ENCODE measurements around the gene RAB11FIP2.

RAB11FIP2 gene

DNA sequence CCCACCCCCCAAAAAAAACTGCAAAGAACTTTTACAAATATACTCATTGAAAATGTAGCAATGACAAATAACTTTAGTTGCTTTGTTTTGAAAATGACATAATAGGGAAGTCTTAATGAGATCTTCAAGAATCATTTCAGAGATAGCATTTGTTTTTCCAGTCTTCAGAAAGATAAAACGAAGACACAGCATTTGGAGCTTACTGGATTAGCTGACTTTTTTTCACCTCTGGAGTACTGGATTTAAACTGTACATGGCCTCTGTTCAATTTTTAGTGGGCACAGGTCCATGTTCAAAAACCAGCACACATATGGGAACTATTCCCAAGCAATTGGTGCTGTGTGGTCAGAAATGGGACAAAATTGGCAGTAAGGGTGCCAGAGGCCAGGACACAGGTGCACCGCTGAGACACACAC lies 3.9 kb downstream of the RAB11FIP2 start (continued):
- TF ChIP-seq, protein P1, sequence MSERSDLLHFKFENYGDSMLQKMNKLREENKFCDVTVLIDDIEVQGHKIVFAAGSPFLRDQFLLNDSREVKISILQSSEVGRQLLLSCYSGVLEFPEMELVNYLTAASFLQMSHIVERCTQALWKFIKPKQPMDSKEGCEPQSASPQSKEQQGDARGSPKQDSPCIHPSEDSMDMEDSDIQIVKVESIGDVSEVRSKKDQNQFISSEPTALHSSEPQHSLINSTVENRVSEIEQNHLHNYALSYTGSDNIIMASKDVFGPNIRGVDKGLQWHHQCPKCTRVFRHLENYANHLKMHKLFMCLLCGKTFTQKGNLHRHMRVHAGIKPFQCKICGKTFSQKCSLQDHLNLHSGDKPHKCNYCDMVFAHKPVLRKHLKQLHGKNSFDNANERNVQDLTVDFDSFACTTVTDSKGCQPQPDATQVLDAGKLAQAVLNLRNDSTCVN (tag by site-specific recombination; optimal IDR thresholded peaks at IDR 0.05) = no peak
- no peak for TF ChIP-seq TRIM28 (IDR thresholded peaks at IDR 0.05; ENCODE audit: borderline replicate concordance, low read length)
- TF ChIP-seq ZNF23 (tag by site-specific recombination; IDR thresholded peaks at IDR 0.05; ENCODE audit: borderline replicate concordance) = no peak
- no peak for TF ChIP-seq ZNF658 (tag by site-specific recombination; IDR thresholded peaks at IDR 0.05)
- no peak for TF ChIP-seq ZNF174 (tag by site-specific recombination; IDR thresholded peaks at IDR 0.05)
- TF ChIP-seq ZNF660 (tag by site-specific recombination; IDR thresholded peaks at IDR 0.05) = no peak
- no peak for TF ChIP-seq ZNF404 (tag by site-specific recombination; IDR thresholded peaks at IDR 0.05)
- no peak for TF ChIP-seq ZNF677 (tag by site-specific recombination; IDR thresholded peaks at IDR 0.05)
- TF ChIP-seq, protein P2, sequence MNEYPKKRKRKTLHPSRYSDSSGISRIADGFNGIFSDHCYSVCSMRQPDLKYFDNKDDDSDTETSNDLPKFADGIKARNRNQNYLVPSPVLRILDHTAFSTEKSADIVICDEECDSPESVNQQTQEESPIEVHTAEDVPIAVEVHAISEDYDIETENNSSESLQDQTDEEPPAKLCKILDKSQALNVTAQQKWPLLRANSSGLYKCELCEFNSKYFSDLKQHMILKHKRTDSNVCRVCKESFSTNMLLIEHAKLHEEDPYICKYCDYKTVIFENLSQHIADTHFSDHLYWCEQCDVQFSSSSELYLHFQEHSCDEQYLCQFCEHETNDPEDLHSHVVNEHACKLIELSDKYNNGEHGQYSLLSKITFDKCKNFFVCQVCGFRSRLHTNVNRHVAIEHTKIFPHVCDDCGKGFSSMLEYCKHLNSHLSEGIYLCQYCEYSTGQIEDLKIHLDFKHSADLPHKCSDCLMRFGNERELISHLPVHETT (tag by site-specific recombination; IDR thresholded peaks at IDR 0.05) = no peak
- peak; percentile 77 for TF ChIP-seq ZNF394 (tag by site-specific recombination; IDR thresholded peaks at IDR 0.05; ENCODE audit: borderline replicate concordance)
- TF ChIP-seq, protein P3, sequence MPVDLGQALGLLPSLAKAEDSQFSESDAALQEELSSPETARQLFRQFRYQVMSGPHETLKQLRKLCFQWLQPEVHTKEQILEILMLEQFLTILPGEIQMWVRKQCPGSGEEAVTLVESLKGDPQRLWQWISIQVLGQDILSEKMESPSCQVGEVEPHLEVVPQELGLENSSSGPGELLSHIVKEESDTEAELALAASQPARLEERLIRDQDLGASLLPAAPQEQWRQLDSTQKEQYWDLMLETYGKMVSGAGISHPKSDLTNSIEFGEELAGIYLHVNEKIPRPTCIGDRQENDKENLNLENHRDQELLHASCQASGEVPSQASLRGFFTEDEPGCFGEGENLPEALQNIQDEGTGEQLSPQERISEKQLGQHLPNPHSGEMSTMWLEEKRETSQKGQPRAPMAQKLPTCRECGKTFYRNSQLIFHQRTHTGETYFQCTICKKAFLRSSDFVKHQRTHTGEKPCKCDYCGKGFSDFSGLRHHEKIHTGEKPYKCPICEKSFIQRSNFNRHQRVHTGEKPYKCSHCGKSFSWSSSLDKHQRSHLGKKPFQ (tag by site-specific recombination; IDR thresholded peaks at IDR 0.05) = no peak
- no peak for TF ChIP-seq SETDB1 (IDR thresholded peaks at IDR 0.05; ENCODE audit: insufficient read length, low read length)
- 0 out of 2 replicates have a peak, but pooled peaks have one; percentile 13 for TF ChIP-seq SCRT2 (tag by site-specific recombination; IDR thresholded peaks at IDR 0.05)
- TF ChIP-seq ZNF670 (tag by site-specific recombination; IDR thresholded peaks at IDR 0.05; ENCODE audit: low read depth) = no peak
- TF ChIP-seq ZSCAN30 (tag by site-specific recombination; IDR thresholded peaks at IDR 0.05) = no peak
- peak; percentile 76 for TF ChIP-seq ZNF600 (tag by site-specific recombination; IDR thresholded peaks at IDR 0.05)
- TF ChIP-seq, protein P4, sequence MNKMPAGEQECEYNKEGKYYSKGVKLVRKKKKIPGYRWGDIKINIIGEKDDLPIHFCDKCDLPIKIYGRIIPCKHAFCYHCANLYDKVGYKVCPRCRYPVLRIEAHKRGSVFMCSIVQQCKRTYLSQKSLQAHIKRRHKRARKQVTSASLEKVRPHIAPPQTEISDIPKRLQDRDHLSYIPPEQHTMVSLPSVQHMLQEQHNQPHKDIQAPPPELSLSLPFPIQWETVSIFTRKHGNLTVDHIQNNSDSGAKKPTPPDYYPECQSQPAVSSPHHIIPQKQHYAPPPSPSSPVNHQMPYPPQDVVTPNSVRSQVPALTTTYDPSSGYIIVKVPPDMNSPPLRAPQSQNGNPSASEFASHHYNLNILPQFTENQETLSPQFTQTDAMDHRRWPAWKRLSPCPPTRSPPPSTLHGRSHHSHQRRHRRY (tag by site-specific recombination; IDR thresholded peaks at IDR 0.05) = no peak
- TF ChIP-seq FEZF1 (tag by site-specific recombination; IDR thresholded peaks at IDR 0.05) = peak; percentile 18; the same call in 1 of the 2 replicates
- TF ChIP-seq, protein P5, sequence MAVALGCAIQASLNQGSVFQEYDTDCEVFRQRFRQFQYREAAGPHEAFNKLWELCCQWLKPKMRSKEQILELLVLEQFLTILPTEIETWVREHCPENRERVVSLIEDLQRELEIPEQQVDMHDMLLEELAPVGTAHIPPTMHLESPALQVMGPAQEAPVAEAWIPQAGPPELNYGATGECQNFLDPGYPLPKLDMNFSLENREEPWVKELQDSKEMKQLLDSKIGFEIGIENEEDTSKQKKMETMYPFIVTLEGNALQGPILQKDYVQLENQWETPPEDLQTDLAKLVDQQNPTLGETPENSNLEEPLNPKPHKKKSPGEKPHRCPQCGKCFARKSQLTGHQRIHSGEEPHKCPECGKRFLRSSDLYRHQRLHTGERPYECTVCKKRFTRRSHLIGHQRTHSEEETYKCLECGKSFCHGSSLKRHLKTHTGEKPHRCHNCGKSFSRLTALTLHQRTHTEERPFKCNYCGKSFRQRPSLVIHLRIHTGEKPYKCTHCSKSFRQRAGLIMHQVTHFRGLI (tag by site-specific recombination; IDR thresholded peaks at IDR 0.05) = no peak
- TF ChIP-seq KLF7 (tag by site-specific recombination; IDR thresholded peaks at IDR 0.05; ENCODE audit: borderline replicate concordance) = no peak
- TF ChIP-seq, protein P6, sequence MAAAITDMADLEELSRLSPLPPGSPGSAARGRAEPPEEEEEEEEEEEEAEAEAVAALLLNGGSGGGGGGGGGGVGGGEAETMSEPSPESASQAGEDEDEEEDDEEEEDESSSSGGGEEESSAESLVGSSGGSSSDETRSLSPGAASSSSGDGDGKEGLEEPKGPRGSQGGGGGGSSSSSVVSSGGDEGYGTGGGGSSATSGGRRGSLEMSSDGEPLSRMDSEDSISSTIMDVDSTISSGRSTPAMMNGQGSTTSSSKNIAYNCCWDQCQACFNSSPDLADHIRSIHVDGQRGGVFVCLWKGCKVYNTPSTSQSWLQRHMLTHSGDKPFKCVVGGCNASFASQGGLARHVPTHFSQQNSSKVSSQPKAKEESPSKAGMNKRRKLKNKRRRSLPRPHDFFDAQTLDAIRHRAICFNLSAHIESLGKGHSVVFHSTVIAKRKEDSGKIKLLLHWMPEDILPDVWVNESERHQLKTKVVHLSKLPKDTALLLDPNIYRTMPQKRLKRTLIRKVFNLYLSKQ (tag by site-specific recombination; IDR thresholded peaks at IDR 0.05; ENCODE audit: borderline replicate concordance) = no peak
- no peak for TF ChIP-seq OVOL3 (tag by site-specific recombination; IDR thresholded peaks at IDR 0.05)
- TF ChIP-seq, protein P7, sequence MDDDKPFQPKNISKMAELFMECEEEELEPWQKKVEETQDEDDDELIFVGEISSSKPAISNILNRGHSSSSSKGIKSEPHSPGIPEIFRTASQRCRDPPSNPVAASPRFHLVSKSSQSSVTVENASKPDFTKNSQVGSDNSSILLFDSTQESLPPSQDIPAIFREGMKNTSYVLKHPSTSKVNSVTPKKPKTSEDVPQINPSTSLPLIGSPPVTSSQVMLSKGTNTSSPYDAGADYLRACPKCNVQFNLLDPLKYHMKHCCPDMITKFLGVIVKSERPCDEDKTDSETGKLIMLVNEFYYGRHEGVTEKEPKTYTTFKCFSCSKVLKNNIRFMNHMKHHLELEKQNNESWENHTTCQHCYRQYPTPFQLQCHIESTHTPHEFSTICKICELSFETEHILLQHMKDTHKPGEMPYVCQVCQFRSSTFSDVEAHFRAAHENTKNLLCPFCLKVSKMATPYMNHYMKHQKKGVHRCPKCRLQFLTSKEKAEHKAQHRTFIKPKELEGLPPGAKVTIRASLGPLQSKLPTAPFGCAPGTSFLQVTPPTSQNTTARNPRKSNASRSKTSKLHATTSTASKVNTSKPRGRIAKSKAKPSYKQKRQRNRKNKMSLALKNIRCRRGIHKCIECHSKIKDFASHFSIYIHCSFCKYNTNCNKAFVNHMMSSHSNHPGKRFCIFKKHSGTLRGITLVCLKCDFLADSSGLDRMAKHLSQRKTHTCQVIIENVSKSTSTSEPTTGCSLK (tag by site-specific recombination; IDR thresholded peaks at IDR 0.05) = no peak
- no peak for TF ChIP-seq ZNF350 (tag by site-specific recombination; IDR thresholded peaks at IDR 0.05)
- TF ChIP-seq ZNF16 (tag by site-specific recombination; IDR thresholded peaks at IDR 0.05; ENCODE audit: low read depth) = no peak
- TF ChIP-seq ZNF202 (tag by site-specific recombination; IDR thresholded peaks at IDR 0.05; ENCODE audit: borderline replicate concordance) = no peak
- TF ChIP-seq KLF8 (tag by site-specific recombination; IDR thresholded peaks at IDR 0.05) = no peak
- TF ChIP-seq HOXD13 (CRISPR knock-in tag; IDR thresholded peaks at IDR 0.05; ENCODE audit: borderline replicate concordance) = no peak
- TF ChIP-seq, protein P8, sequence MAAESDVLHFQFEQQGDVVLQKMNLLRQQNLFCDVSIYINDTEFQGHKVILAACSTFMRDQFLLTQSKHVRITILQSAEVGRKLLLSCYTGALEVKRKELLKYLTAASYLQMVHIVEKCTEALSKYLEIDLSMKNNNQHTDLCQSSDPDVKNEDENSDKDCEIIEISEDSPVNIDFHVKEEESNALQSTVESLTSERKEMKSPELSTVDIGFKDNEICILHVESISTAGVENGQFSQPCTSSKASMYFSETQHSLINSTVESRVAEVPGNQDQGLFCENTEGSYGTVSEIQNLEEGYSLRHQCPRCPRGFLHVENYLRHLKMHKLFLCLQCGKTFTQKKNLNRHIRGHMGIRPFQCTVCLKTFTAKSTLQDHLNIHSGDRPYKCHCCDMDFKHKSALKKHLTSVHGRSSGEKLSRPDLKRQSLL (tag by site-specific recombination; IDR thresholded peaks at IDR 0.05) = no peak
- no peak for TF ChIP-seq KLF16 (tag by site-specific recombination; IDR thresholded peaks at IDR 0.05)
